DOHH2 (cell line): ENCODE results near the gene NXT1.

Experiments
- H3F3A ChIP-seq: fragments of 200-600 bp; sonication (generic), shearing (Covaris generic); 2 replicates; pipeline ENCODE4 v1.6.0; 2016; ENCODE audit warnings: antibody characterized with exemption, mild to moderate bottlenecking; ENCODE audit not compliant: control insufficient read depth, insufficient read depth
- H3K27ac ChIP-seq: fragments of 200-600 bp; sonication (generic); 2 replicates; pipeline ENCODE4 v1.5.1; 2014; ENCODE audit warnings: low read depth, mild to moderate bottlenecking, low read length, moderate library complexity
- H3K27me3 ChIP-seq: fragments of 200-600 bp; sonication (generic); 2 replicates; pipeline ENCODE4 v1.6.1; 2014; ENCODE audit warnings: mild to moderate bottlenecking, low read length, mixed read lengths; ENCODE audit not compliant: control insufficient read depth
- H3K36me3 ChIP-seq: fragments of 200-600 bp; sonication (generic); 2 replicates; pipeline ENCODE4 v1.6.1; 2014; ENCODE audit warnings: mild to moderate bottlenecking, low read length, moderate library complexity, mixed read lengths; ENCODE audit not compliant: control insufficient read depth
- H3K4me1 ChIP-seq: fragments of 200-600 bp; sonication (generic); 2 replicates; pipeline ENCODE4 v1.6.1; 2014; ENCODE audit warnings: mild to moderate bottlenecking, low read length, mixed read lengths; ENCODE audit not compliant: control insufficient read depth
- H3K4me2 ChIP-seq: fragments of 200-600 bp; sonication (generic); 2 replicates; pipeline ENCODE4 v1.6.0; 2014; ENCODE audit warnings: mild to moderate bottlenecking, low read length, moderate library complexity
- H3K4me3 ChIP-seq: fragments of 200-600 bp; sonication (generic); 2 replicates; pipeline ENCODE4 v1.5.1; 2014; ENCODE audit warnings: mild to moderate bottlenecking, low read length, mixed read lengths
- H3K79me2 ChIP-seq: fragments of 200-600 bp; sonication (generic); 2 replicates; pipeline ENCODE4 v1.6.1; 2014; ENCODE audit warnings: mild to moderate bottlenecking, low read length, mixed read lengths; ENCODE audit not compliant: control insufficient read depth
- H3K9me2 ChIP-seq: fragments of 200-600 bp; sonication (generic); replicated peaks from 2 replicates; pipeline ENCODE4 v1.6.1; 2014; ENCODE audit warnings: mild to moderate bottlenecking, low read length, mixed read lengths; ENCODE audit not compliant: control insufficient read depth
- H3K9me3 ChIP-seq: fragments of 200-600 bp; sonication (generic); 2 replicates; pipeline ENCODE4 v1.6.1; 2014; ENCODE audit warnings: antibody characterized with exemption, low read length, mixed read lengths; ENCODE audit not compliant: control insufficient read depth, insufficient read depth
- H4K20me1 ChIP-seq: fragments of 200-600 bp; sonication (generic); 2 replicates; pipeline ENCODE4 v1.6.0; 2014; ENCODE audit warnings: low read depth, mild to moderate bottlenecking, antibody characterized with exemption, low read length, moderate library complexity; ENCODE audit not compliant: control insufficient read depth, insufficient read depth
- CTCF ChIP-seq: fragments of 200-600 bp; sonication (generic); IDR thresholded peaks from one replicate; pipeline ENCODE4 v1.5.1; 2014; ENCODE audit warnings: antibody characterized with exemption, mild to moderate bottlenecking, low read depth, low read length; ENCODE audit not compliant: poor library complexity, severe bottlenecking
- EZH2phosphoT487 ChIP-seq: fragments of 200-600 bp; sonication (generic); IDR thresholded peaks from 2 replicates; pipeline ENCODE4 v1.6.1; 2017; ENCODE audit warnings: borderline replicate concordance, mild to moderate bottlenecking, antibody characterized with exemption, low read length, moderate library complexity, mixed read lengths

The NXT1 gene

GRCh38 chr20:23314699-23315098 is 35.9 kb upstream of the NXT1 start:
- Histone ChIP-seq H3K4me3 (no peak overlapping the region), H3K27ac (no peak overlapping the region), H3K79me2 (no peaks in the 10 kb centered on the region), H3K36me3 (no peaks in the 10 kb centered on the region), H3K9me3 (no peaks in the 10 kb centered on the region), H3K27me3 (no peaks in the 10 kb centered on the region), H3K4me1 (no peaks in the 10 kb centered on the region), H3K4me2 (no peak overlapping the region), H4K20me1 (no peaks in the 10 kb centered on the region), H3K9me2 (no peaks in the 10 kb centered on the region), H3F3A (no peaks in the 10 kb centered on the region)
- TF ChIP-seq CTCF = no peak
- TF ChIP-seq EZH2phosphoT487 = no peak

- H3F3A ChIP-seq = no peaks in the 10 kb centered on the region
- H3K36me3 ChIP-seq = no peaks in the 10 kb centered on the region
- H4K20me1 ChIP-seq = no peaks in the 10 kb centered on the region
- no peak overlapping the region for H3K4me2 ChIP-seq
- H3K4me1 ChIP-seq = no peaks in the 10 kb centered on the region
- no peaks in the 10 kb centered on the region for H3K9me3 ChIP-seq
- TF ChIP-seq CTCF = no peak
- no peak for TF ChIP-seq EZH2phosphoT487
- H3K79me2 ChIP-seq = no peaks in the 10 kb centered on the region
- no peak overlapping the region for H3K27ac ChIP-seq
- no peaks in the 10 kb centered on the region for H3K9me2 ChIP-seq
- H3K27me3 ChIP-seq = no peaks in the 10 kb centered on the region
- H3K4me3 ChIP-seq = no peak overlapping the region
Measured at GRCh38 chr20:23315099-23315498, 35.5 kb upstream of the NXT1 start.

- Histone ChIP-seq H3K9me3 (no peaks in the 10 kb centered on the region), H3K27me3 (no peaks in the 10 kb centered on the region), H3F3A (no peaks in the 10 kb centered on the region), H4K20me1 (no peaks in the 10 kb centered on the region), H3K79me2 (no peaks in the 10 kb centered on the region), H3K4me1 (no peaks in the 10 kb centered on the region), H3K27ac (no peak overlapping the region), H3K36me3 (no peaks in the 10 kb centered on the region), H3K9me2 (no peaks in the 10 kb centered on the region), H3K4me2 (no peak overlapping the region), H3K4me3 (no peak overlapping the region)
- TF ChIP-seq CTCF = no peak
Measured at GRCh38 chr20:23316626-23317025, 34.0 kb upstream of the NXT1 start.

GRCh38 chr20:23317081-23317480 is 33.5 kb upstream of the NXT1 start:
- Histone ChIP-seq H3K36me3 (no peaks in the 10 kb centered on the region), H3K9me3 (no peaks in the 10 kb centered on the region), H3F3A (no peaks in the 10 kb centered on the region), H3K4me1 (no peaks in the 10 kb centered on the region), H3K9me2 (no peaks in the 10 kb centered on the region), H4K20me1 (no peaks in the 10 kb centered on the region), H3K4me2 (no peak overlapping the region), H3K27ac (no peak overlapping the region), H3K27me3 (no peaks in the 10 kb centered on the region), H3K79me2 (no peaks in the 10 kb centered on the region), H3K4me3 (no peak overlapping the region)
- TF ChIP-seq EZH2phosphoT487 (no peak), CTCF (no peak)
